Nephron progenitor cell (in vitro differentiated cells): Measurements from ENCODE around the gene TTC23.

ENCODE experiments used
- DNase-seq: peaks from one replicate; pipeline ENCODE4 v3.0.0; 2021
- H3K27ac Mint-ChIP-seq: 2 replicates; pipeline ENCODE4 v1.8.0; 2021; ENCODE audit warnings: mild to moderate bottlenecking, moderate library complexity, mixed read lengths
- H3K27me3 Mint-ChIP-seq: 2 replicates; pipeline ENCODE4 v1.8.0; 2021; ENCODE audit warnings: mild to moderate bottlenecking, low read depth, mixed read lengths; ENCODE audit not compliant: poor library complexity
- H3K36me3 Mint-ChIP-seq: 2 replicates; pipeline ENCODE4 v1.8.0; 2021; ENCODE audit warnings: low read depth, mixed read lengths
- H3K4me1 Mint-ChIP-seq: 2 replicates; pipeline ENCODE4 v1.8.0; 2021; ENCODE audit warnings: mixed read lengths
- H3K4me3 Mint-ChIP-seq: 2 replicates; pipeline ENCODE4 v1.8.0; 2021; ENCODE audit warnings: mild to moderate bottlenecking, moderate library complexity, mixed read lengths
- H3K9me3 Mint-ChIP-seq: 2 replicates; pipeline ENCODE4 v1.8.0; 2021; ENCODE audit warnings: mild to moderate bottlenecking, moderate library complexity, mixed read lengths
- TF ChIP-seq, protein P1 (sequence below): fragments of 200-600 bp; sonication (generic); IDR thresholded peaks from 2 replicates; pipeline ENCODE4 v1.5.0; 2021; ENCODE audit warnings: antibody characterized with exemption

The TTC23 gene

DNA sequence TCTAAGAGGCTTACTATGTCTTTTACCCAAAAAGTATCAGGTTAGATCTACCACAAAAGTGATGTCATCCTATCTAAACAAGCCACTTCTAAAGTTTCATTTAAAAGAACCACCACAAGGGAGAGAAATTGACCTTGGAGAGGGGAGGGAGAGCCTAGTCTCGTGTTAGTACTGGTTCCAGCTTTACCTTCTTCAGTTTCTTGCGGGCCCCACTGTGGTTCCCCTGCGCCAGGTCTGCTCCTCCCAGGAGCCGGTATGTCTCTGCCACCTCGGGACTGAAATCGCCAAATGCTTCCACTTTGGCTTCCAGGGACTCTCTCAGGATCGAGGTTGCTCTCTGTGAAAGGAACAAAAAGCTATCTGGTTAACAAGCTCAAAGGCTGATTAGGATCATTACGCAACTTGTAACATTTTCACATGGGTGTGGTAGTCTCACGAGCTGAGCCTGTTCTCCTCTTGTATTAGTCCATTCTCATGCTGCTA lies 93.4 kb downstream of the TTC23 start:
- no peak for DNase-seq

DNA sequence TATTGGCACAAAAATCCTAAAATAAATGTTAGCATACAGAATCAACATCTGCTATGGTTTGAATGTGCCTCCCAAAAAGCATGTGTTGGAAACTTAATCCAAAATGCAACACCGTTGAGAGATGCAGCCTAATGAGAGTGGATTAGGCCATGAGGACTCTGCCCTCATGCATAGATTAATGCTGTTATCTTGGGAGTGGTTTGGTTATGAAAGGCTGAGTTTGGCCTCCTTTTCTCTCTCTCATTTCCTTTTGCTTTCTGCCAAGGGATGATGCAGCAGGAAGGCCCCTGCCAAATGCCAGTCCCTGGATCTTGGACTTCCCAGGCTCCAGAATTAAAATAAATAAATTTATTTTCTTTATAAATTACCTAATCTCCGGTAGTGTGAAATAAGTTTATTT lies 95.1 kb downstream of the TTC23 start:
- H3K4me1 Mint-ChIP-seq, result peaks cover 10% of the 10 kb centered on the region
- no peak overlapping the region for H3K4me3 Mint-ChIP-seq
- H3K27me3 Mint-ChIP-seq, result no peaks in the 10 kb centered on the region
- TF ChIP-seq, protein P1, sequence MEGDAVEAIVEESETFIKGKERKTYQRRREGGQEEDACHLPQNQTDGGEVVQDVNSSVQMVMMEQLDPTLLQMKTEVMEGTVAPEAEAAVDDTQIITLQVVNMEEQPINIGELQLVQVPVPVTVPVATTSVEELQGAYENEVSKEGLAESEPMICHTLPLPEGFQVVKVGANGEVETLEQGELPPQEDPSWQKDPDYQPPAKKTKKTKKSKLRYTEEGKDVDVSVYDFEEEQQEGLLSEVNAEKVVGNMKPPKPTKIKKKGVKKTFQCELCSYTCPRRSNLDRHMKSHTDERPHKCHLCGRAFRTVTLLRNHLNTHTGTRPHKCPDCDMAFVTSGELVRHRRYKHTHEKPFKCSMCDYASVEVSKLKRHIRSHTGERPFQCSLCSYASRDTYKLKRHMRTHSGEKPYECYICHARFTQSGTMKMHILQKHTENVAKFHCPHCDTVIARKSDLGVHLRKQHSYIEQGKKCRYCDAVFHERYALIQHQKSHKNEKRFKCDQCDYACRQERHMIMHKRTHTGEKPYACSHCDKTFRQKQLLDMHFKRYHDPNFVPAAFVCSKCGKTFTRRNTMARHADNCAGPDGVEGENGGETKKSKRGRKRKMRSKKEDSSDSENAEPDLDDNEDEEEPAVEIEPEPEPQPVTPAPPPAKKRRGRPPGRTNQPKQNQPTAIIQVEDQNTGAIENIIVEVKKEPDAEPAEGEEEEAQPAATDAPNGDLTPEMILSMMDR, result no peak
- peaks cover 78% of the 10 kb centered on the region for H3K36me3 Mint-ChIP-seq
- no peak for DNase-seq
- no peak overlapping the region for H3K27ac Mint-ChIP-seq
- H3K9me3 Mint-ChIP-seq, result no peaks in the 10 kb centered on the region

More for the DNA sequence above, 93.4 kb downstream of the TTC23 start:
- Mint-ChIP-seq H3K9me3 (no peaks in the 10 kb centered on the region), H3K4me3 (no peak overlapping the region), H3K27me3 (no peaks in the 10 kb centered on the region), H3K36me3 (peaks cover 82% of the 10 kb centered on the region), H3K27ac (peak overlapping the region; percentile 23), H3K4me1 (peaks cover 17% of the 10 kb centered on the region)
- TF ChIP-seq, protein P1, result no peak

DNA sequence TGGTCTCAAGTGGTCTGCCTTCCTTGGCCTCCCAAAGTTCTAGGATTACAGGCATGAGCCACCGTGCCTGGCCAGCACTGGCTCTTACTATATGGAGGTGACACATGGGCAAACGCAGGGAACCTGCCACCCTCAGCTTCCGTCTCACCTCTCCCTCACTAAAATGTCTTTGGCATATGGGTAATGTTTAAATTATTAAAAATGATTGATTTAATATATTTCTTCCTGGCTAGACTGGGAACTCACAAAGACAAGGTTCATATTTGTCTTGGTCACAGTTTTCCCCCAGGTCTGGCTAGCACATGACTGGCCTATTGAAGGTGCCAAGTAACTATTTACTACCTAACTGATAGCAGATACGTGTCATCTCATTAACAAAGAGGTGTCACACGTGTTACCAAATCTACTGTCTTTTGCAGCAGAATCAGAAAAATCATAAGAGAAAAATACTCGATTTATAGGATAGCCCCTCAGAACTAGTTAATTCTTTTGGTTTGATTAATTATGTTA lies 96.3 kb downstream of the TTC23 start:
- Mint-ChIP-seq H3K36me3 (peaks cover 75% of the 10 kb centered on the region), H3K4me1 (peaks cover 4% of the 10 kb centered on the region), H3K27me3 (no peaks in the 10 kb centered on the region), H3K4me3 (no peak overlapping the region), H3K9me3 (no peaks in the 10 kb centered on the region), H3K27ac (no peak overlapping the region)
- TF ChIP-seq, protein P1, result no peak
- no peak for DNase-seq

DNA sequence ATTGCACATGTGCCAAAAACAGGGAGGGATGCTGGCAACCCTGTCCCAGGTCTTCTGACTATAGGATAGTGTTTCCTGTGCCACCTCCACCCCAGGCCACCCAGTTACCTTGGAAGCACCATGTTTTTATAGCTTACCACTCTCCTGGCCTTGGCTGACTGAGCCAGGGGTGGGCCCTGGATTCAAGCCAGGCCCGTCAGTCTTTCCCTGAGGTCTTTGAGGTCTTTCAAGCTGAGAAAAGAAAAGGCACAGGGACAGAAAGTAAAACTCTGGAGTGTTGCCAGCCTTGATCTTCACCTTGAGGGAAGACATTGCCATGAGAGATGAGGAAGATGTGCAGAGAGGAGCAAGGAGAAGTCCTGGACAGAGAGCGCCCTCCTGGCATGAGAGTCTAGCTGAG lies 98.2 kb downstream of the TTC23 start:
- Mint-ChIP-seq H3K36me3 (peaks cover 71% of the 10 kb centered on the region), H3K4me1 (peaks cover 2% of the 10 kb centered on the region), H3K27ac (peak overlapping the region; percentile 27), H3K4me3 (no peak overlapping the region), H3K27me3 (peaks cover 3% of the 10 kb centered on the region), H3K9me3 (no peaks in the 10 kb centered on the region)
- no peak for DNase-seq
- TF ChIP-seq, protein P1, result no peak

DNA sequence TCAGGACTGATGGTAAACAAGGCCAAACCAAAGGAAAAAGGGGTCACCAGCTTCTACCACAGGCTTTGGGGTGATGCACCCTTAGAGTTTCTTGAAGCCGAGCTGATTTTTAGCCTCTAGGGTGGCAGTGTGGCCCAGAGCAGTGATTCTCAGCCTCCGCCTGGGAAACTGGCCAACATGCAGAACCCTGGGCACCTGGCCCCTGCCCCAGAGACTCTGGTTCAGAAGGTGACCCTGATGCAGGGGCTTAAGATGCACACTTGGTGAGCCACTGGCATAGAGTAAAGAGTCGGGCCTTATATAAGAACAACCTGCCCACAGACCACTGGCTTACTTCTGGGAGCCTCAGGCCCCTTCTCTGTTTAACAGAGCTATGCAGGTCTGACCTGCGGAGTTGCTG lies 100.0 kb downstream of the TTC23 start:
- DNase-seq, result no peak
- H3K9me3 Mint-ChIP-seq, result no peaks in the 10 kb centered on the region
- TF ChIP-seq, protein P1, result no peak
- H3K27ac Mint-ChIP-seq, result no peak overlapping the region
- H3K27me3 Mint-ChIP-seq, result peaks cover 3% of the 10 kb centered on the region
- peaks cover 65% of the 10 kb centered on the region for H3K36me3 Mint-ChIP-seq
- H3K4me3 Mint-ChIP-seq, result no peak overlapping the region
- H3K4me1 Mint-ChIP-seq, result peaks cover 8% of the 10 kb centered on the region

DNA sequence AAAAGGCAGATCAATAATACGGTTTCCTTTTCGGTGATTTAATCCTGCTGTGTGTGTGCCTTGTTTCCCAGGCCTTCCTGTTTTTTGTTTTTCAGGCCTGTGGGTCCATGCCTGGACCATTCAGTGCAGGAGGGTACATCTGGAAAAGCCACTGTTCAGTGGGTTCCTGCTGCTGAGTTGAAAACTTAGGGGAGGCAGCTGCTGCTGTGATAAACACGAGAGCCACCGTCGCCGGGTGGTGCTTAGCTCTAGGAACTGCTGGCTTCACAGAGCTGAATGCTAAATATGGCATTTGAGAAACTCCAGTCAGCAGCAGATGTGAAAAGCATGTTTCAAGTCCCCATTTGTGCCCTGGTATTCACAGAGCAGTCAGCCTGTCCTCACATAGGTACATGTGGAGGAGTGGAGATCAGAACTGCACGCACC lies 100.5 kb downstream of the TTC23 start:
- Mint-ChIP-seq H3K36me3 (peaks cover 63% of the 10 kb centered on the region), H3K27me3 (peaks cover 3% of the 10 kb centered on the region), H3K4me1 (peaks cover 13% of the 10 kb centered on the region), H3K27ac (no peak overlapping the region), H3K4me3 (no peak overlapping the region), H3K9me3 (no peaks in the 10 kb centered on the region)
- no peak for DNase-seq
- TF ChIP-seq, protein P1, result no peak
